Stimulated activated CD8-positive, alpha-beta memory T cell treated with anti-CD3 and anti-CD28 coated beads, Interleukin-2, amount 100 ng/mL, for 48 hours (primary cell): ENCODE data around the gene C9orf152.
"Not testable (repeated sequence)": the region's sequence is repeated elsewhere in the genome, so short reads cannot be mapped to it uniquely, and the experiment has no call there.

ENCODE experiments used
- DNase-seq, 2 donors: peaks; one replicate each; pipeline ENCODE4 v3.0.0-alpha.2; 2020; ENCODE audit warnings: low read depth in 2 of 2

Gene C9orf152, protein sequence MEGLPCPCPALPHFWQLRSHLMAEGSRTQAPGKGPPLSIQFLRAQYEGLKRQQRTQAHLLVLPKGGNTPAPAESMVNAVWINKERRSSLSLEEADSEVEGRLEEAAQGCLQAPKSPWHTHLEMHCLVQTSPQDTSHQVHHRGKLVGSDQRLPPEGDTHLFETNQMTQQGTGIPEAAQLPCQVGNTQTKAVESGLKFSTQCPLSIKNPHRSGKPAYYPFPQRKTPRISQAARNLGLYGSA

GRCh38 chr9:110208031-110208430 is at the start of gene C9orf152:
C9orf152 (minus strand) TSS chr9:110208159; CDS start chr9:110207579, 580 bp downstream.
- no peak for DNase-seq

GRCh38 chr9:110257097-110257841 is 49.3 kb upstream of the C9orf152 start:
- no peak for DNase-seq

- peak; percentile 85 to 89 for DNase-seq
Observed at GRCh38 chr9:110256380-110257096, 48.6 kb upstream of the C9orf152 start, which contains the start of gene TXN. TXN (minus strand) TSS chr9:110256507; CDS start chr9:110256435, 72 bp downstream.

- peak; percentile 46 to 57 for DNase-seq
Observed at GRCh38 chr9:110255463-110256379, 47.8 kb upstream of the C9orf152 start.

DNA sequence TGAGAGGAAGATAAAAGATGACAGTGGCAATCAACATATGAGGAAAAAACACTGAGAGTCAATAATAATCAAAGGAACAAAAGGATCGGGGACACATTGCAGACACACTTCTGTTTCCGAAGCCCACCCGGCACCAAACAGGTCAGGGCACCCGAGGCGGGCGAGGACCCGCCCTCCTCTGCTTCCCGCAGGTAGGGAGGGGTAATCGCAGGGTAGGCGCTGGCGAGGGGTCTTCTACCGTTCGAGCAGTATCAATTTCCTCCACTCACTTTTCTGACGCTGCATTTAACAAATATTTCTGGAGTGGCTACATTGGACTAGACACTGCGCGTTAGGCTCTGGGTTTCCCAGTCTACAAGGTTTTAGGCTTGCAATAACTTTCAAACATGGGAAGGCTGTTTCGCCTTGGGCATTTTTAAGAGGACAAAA is 47.1 kb upstream of the C9orf152 start:
- DNase-seq, result no peak

DNA sequence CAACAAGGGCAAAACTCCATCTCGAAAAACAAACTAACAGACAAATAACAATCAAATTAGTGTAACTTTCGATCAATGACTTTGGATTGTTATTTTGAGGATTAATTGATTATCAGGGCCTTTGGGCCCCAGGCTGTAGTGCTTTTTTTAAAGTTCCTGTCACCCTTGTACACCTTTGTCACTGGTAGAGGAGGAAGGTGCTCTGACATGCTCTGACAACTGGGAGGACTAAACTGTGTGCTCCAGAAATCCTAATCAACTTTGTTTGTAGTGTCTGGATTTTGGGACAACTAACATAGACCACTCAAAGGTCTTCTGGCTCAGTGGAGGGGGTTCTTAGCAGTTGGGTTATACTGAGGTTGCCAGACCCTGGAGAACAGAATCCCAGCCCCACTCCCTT is 46.5 kb upstream of the C9orf152 start:
- no peak for DNase-seq

DNA sequence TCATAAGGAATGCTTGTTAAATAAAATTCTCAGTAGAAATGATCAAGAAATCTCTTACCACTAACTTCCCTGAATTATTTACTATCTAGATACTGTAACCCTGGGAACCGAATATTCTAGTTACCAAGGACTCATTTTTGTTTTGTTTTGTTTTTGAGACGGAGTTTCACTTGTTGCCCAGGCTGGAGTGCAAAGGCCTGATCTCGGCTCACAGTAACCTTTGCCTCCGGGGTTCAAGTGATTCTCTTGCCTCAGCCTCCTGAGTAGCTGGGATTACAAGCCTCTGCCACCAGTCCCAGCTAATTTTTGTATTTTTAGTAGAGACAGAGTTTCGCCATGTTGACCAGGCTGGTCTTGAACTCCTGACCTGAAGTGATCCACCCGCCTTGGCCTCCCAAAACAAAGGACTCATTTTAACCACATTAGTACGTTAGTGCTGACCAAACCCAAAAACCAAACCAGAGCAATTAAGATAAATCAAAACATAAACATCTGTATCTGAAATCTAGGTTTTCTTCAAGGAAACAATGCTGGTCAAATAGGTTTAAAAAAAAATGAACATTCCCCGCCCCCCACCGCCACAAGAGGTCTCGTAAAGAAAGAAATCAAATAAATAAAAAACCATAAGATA is 44.7 kb upstream of the C9orf152 start:
- DNase-seq, result no peak

DNA sequence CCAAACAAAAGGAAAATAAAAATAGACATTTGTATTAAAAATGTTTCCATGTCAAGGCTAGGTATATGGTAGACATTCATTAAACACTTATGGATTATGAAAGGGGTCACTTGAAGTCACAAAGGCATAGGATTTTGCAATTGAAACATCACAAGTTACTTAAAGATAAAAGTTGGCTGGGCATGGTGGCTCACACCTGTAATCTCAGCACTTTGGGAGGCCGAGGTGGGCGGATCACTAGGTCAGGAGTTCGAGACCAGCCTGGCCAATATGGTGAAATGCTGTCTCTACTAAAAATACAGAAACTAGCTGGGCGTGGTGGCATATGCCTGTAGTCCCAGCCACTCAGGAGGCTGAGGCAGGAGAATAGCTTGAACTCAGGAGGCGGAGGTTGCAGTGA is 43.8 kb upstream of the C9orf152 start:
- not testable (repeated sequence) for DNase-seq

DNA sequence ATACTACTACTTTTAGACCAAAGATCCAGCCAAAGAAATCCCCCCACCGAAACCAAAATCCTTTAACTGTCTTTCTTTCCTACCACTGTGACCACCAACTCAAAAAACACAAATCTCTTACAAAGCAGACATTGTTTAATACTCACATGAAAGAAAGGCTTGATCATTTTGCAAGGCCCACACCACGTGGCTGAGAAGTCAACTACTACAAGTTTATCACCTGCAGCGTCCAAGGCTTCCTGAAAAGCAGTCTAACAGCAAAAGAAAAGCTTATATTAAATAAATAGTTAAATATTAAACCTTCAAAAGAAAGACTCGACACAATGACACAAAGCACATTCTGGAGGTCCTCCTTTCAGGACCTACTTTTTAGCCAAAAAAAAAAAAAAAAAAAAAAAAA is 43.3 kb upstream of the C9orf152 start:
- no peak for DNase-seq

DNA sequence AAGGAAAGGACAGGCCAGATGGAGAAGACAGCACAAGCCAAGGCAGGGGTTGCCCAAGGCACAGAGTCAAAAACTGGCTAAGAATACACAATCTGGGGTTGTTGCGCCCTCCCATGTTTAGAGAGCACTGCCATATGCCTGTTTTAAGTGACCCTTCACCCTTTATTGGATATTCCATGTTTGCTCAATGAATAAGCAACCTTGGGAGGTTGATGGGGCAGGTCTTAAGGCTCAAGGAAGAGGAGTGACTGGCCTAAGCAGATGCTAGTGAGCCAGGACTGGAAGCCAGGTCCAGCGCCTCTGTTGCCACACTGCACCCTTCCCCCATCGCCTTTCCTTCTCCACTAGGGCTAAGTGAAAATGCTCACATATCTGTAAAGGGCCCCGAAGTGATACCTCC is 41.6 kb upstream of the C9orf152 start:
- DNase-seq, result no peak

GRCh38 chr9:110248361-110248760 is 40.4 kb upstream of the C9orf152 start:
- DNase-seq, result no peak

DNA sequence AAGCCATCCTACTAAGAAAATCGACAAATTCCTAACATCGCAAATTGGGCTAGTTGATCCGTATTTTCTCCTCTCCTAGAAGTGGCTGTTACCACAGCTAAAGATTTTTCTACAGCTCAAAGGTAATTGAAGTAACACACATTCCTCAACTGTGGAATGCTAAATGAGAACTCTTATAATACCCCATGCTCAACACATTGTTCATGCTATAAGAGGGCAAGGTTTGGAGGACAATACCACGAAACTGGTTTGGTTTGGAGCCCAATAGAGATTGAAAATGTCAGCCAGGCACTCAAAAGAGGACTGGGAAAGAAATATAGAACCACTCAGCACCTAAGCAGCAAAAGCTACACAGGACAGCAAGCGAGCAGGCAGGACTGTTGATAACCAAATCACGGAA is 38.3 kb upstream of the C9orf152 start:
- DNase-seq, result no peak

DNA sequence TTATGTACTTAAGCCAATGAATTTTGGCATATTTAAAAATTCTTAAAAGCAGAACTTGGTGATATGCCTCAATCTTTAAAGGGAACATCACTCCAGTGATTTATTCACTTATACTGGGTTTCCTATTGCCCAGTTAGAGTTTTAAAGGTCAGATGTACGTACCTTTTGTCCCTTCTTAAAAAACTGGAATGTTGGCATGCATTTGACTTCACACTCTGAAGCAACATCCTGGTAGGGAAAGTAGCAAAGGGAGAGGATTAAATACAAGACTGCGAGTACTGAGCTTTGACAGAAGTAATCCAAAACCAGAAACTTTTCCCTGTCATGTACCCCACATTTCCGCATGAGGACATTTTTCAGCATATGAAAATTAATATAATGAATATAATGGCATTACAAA is 36.7 kb upstream of the C9orf152 start:
- no peak for DNase-seq

- no peak for DNase-seq
Observed at GRCh38 chr9:110241858-110242321, 33.9 kb upstream of the C9orf152 start.

GRCh38 chr9:110241260-110241857 is 33.4 kb upstream of the C9orf152 start:
- no peak for DNase-seq

GRCh38 chr9:110240198-110240597 is 32.2 kb upstream of the C9orf152 start:
- no peak for DNase-seq

DNA sequence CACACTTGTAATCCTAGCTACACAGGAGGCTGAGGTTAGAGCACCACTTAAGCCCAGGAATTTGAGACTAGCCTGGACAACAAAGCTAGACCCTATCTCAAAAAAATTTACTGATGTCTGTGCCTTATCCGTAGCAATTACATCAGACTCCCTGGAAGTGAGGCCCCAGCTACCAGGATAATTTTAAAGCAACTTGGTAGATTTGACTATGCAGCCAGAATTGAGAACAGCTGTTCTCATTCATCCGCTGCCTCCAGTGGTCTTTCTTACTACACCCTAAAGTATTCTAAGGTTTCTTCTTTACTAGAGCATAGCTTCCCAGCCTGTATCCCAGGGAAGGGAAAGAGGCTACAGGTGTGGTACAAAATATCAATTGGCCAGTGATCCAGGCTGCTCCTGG is 20.4 kb upstream of the C9orf152 start:
- DNase-seq, result no peak

DNA sequence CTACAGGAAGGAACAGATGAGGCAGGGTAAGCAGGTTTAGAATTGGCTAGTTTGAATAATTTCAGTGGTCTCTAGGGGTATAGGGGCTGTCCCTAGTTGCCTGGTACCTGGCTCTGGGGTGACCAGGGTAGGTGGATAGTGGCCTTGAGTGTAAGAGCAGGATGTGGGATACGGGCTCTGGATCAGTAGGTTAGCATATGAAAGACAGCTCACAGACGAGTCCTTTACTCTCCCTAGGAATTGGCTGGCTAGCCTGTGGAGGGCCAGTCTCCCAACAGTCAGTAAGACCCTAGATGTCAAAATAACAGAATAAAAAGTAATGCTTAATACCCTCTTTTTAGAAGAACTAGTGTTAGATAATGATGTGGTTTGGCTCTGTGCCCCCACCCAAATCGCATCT is 16.6 kb upstream of the C9orf152 start:
- no peak for DNase-seq

GRCh38 chr9:110220809-110221208 is 12.8 kb upstream of the C9orf152 start:
- no peak for DNase-seq

DNA sequence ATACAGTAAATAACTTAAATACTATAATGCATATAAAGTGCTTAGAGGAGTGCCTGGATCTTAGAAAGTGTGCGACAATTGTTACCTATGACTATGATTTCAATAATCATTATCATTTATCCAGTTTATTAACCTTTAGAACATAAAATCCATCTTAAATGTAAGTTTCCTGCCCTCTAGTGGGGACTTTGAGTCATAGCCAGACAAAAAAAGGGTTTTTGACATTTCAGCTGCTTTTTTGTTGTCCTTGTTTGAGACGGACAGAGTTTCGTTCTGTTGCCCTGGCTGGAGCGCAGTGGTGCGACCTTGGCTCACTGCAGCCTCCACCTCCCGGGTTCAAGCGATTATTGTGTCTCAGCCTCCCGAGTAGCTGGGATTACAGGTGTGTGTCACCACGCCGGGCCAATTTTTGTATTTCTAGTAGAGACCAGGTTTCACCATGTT is 9.7 kb upstream of the C9orf152 start:
- DNase-seq, result no peak
